WTC11 (cell line): ENCODE measurements around the gene PTPRN2.

Source experiments
- MXD4 ChIP-seq: fragments of 250-450 bp; sonication (Bioruptor Pico); IDR thresholded peaks from 2 replicates; pipeline ENCODE4 v1.8.0; 2021; ENCODE audit warnings: mild to moderate bottlenecking, moderate library complexity, borderline replicate concordance
- ZNF671 ChIP-seq: fragments of 250-450 bp; sonication (Bioruptor Pico); IDR thresholded peaks from 2 replicates; pipeline ENCODE4 v1.8.0; 2021; ENCODE audit warnings: mild to moderate bottlenecking
- TF ChIP-seq, protein P1 (sequence below): fragments of 200-600 bp; IDR thresholded peaks from 2 replicates; pipeline ENCODE4 v1.8.0; 2022; ENCODE audit warnings: antibody characterized with exemption

DNA sequence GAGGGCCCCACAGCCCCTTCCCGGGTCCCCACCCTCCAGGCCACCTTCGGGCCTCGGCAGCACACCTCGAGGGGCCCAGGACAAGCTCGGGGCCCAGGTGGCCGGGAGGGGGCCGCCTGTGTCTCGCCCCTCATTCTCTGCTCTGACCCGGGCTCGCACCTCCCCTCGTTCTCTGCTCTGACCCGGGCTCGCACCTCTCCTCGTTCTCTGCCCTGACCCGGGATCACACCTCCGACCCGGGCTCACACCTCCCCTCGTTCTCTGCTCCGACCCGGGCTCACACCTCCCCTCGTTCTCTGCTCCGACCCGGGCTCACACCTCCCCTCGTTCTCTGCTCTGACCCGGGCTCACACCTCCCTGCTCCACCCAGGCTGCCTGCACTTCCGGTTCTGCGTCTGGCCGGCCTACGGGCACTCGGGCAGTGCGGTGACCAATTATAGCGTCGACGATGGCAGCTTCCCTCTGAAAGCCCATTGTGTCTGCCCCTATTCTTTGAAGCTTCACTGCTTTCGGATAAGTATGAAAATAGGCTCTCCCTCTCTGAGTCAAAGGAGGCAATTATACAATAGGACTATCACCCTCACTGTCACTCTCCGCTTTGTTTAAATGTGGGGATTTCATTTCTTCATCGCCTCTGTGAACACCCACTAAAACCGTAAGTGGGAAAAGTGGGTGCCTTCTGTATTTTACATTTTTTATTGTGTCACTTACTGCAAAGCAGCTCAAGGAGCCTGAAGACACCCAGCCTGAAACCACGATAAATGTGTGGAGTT, 793.5 kb downstream of the PTPRN2 start:
- TF ChIP-seq, protein P1, sequence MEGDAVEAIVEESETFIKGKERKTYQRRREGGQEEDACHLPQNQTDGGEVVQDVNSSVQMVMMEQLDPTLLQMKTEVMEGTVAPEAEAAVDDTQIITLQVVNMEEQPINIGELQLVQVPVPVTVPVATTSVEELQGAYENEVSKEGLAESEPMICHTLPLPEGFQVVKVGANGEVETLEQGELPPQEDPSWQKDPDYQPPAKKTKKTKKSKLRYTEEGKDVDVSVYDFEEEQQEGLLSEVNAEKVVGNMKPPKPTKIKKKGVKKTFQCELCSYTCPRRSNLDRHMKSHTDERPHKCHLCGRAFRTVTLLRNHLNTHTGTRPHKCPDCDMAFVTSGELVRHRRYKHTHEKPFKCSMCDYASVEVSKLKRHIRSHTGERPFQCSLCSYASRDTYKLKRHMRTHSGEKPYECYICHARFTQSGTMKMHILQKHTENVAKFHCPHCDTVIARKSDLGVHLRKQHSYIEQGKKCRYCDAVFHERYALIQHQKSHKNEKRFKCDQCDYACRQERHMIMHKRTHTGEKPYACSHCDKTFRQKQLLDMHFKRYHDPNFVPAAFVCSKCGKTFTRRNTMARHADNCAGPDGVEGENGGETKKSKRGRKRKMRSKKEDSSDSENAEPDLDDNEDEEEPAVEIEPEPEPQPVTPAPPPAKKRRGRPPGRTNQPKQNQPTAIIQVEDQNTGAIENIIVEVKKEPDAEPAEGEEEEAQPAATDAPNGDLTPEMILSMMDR, result no peak
- TF ChIP-seq ZNF671 (CRISPR knock-in tag) (no peak), MXD4 (no peak)
